NT2/D1 (cell line): Measurements from ENCODE around the gene SNX27.

Experiments used
- SUZ12 ChIP-seq: IDR thresholded peaks from 2 replicates; pipeline ENCODE4 v1.6.1; 2011; ENCODE audit not compliant: insufficient read length, insufficient read depth; ENCODE audit errors: extremely low read depth
- YY1 ChIP-seq: IDR thresholded peaks from 2 replicates; pipeline ENCODE4 v1.6.1; 2011; ENCODE audit not compliant: insufficient read length, insufficient read depth

GRCh38 chr1:151568626-151569088, 43.2 kb upstream of the SNX27 start:
- no peak for TF ChIP-seq SUZ12
- no peak for TF ChIP-seq YY1
